Transverse colon (tissue), 4 donors: ENCODE data around the gene OR1M1.

Source experiments
- CTCF ChIP-seq, 5 experiments: fragments of 200-600 bp in 3 of 5; fragments of 450-650 bp in 2 of 5; sonication (generic) in 3 of 5; IDR thresholded peaks; 1 replicate in 2 of 5; 2 replicates in 3 of 5; pipeline ENCODE4 v1.5.1; 2016 to 2017; ENCODE audit warnings: antibody characterized with exemption in 5 of 5, inconsistent platforms in 3 of 5, mild to moderate bottlenecking in 2 of 5, moderate library complexity in 1 of 5
- EP300 ChIP-seq: sonication (generic); formaldehyde crosslinking; IDR thresholded peaks from one replicate; pipeline ENCODE4 v1.6.1; 2017; ENCODE audit warnings: antibody characterized with exemption, low read depth
- POLR2A ChIP-seq: fragments of 450-650 bp; IDR thresholded peaks from one replicate; pipeline ENCODE4 v1.6.1; 2016; ENCODE audit warnings: antibody characterized with exemption, mild to moderate bottlenecking, moderate library complexity
- POLR2AphosphoS5 ChIP-seq, 3 donors: sonication (generic); formaldehyde crosslinking; IDR thresholded peaks; one replicate each; pipeline ENCODE4 v1.6.1; 2016; ENCODE audit warnings: antibody characterized with exemption in 3 of 3

DNA sequence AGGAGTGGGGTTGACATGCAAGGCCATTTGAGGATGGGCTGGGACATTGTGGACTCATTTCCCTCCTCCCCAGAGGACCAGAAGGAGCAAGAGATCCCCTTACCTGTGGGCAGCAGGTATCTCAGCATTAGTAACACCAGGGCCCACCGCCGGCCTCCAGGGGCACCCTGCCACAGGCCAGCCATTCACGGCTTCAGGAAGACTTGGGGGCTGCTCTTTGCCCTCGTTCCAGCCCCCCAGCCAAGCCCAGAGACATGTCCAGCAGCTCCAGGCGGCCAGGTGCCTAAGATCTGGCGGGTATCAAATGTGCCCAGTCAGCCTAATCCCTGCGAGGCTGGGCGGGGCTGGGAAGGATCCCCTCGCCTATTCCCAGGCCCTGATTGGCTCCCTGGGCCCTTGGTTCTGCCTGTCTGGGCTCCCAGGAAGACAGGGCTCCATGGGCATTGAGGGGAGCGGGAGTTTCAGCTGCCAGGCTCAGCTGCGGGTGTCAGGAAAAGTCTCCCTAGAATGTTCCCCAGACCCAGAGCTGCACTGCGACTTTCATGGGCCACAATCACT lies 21.3 kb upstream of the OR1M1 start:
- no peak for TF ChIP-seq CTCF (IDR thresholded peaks at IDR 0.05)
- no peak for TF ChIP-seq POLR2AphosphoS5 (IDR thresholded peaks at IDR 0.05)
- TF ChIP-seq POLR2A = no peak
- no peak for TF ChIP-seq EP300
